IPS-18c (cell line): ENCODE results near the gene ANKS3.

Experiments
- H3K4me3 ChIP-seq: 2 replicates; pipeline ENCODE4 v1.7.0; 2013; ENCODE audit warnings: low read depth, mild to moderate bottlenecking, low read length, moderate library complexity; ENCODE audit not compliant: insufficient read depth
- H3K9me3 ChIP-seq: one replicate; pipeline ENCODE4 v1.6.1; 2013; ENCODE audit warnings: mild to moderate bottlenecking, low read length, moderate library complexity; ENCODE audit not compliant: control insufficient read depth, insufficient read depth

Gene ANKS3

DNA sequence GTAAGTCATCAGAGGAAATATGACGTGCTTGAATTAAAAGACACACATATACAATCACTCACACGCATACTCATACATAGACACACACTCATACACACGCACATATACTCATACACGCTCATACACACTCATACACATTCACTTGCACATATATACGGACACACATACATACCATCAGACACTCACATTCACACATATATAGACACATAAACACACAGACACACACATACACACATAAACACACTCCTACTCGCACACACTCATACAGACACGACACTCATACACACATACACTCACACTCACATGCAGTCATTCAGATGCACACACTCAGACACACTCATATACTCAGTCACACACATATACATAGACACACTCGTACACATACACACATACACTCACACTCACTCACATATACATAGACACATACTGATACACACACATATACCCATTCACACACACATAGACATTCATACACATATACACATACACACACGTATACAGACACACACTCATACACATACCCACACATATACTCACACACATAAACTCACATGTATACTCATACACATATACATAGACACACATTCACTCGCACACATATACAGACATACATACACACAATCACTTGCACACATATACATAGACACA is 65.6 kb downstream of the ANKS3 start:
- Histone ChIP-seq H3K9me3 (no peaks in the 10 kb centered on the region), H3K4me3 (no peak overlapping the region)

DNA sequence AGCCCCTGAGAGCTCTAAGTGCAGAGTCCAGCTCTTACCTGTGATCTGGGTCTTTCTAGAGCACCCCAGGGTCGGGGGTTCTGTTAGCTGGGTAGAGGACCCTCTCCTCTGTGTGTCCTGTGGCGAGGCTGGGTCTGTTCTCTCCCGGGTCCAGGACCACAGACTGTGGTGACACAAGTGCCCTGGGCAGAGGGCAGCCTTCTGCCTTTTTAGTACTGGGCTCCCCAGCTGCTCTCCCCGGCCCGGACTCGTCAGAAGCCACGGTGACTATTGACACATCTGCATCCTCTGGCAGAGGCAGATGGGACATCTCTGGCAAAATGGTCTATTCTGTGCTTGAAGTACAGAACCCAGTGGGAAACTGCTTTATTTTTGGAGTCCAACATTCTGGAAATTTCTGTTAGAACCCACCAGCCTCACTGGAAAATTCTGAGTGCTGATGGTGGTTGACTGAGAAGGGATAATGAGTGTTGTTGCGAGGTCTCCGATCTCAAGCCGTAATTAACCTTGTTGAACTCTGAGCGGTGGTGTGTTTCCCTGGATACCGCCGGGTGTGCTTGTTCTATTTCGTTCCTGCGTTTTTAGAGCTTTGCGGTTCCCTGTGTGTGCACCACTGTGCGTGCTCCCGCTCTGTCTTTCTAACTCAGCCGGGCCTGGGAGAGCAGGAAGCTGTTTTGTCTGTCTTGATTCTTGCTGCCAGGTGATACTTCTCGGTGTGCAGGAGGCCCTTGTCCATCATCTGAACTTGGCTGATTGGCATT is 66.7 kb downstream of the ANKS3 start:
- no peaks in the 10 kb centered on the region for H3K9me3 ChIP-seq

DNA sequence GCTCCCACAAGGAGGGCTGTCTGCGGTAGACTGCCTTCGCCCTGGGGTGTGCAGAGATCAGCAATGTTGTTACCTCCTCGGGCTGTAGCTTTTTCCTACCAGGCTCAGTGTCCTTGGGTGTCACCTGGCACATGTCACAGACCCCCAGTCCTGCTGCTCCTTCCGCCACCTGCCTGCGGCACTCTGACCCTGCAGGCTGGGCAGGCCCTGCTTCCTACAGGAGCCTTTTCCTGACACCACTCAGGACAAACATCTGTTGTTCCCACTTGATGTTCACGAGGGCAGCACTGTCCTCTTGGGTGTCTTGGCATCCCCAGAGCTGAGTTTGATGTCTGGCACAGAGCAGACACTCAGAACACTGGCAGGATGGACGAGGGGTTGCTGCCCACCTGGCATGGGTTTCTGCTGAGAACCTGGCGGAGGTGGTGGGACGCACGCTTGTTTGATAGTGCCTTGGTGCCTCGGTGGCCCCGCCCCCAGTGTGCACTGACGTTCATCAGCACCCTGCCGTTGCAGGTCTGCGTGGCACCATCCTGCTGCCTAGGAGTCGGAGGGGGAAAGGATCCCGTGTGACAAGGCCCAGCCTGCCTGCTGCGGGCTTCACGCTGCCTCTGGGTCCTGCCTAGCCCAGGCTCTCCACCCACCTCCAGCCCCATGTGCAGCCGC is 67.4 kb downstream of the ANKS3 start:
- H3K9me3 ChIP-seq, result peaks cover 2% of the 10 kb centered on the region
- H3K4me3 ChIP-seq, result no peak overlapping the region

More for the DNA sequence above, 66.7 kb downstream of the ANKS3 start:
- H3K4me3 ChIP-seq, result no peak overlapping the region

- H3K9me3 ChIP-seq, result peaks cover 2% of the 10 kb centered on the region
- no peak overlapping the region for H3K4me3 ChIP-seq
These were observed 69.3 kb downstream of the ANKS3 start for GRCh38 chr16:4664538-4665418.

DNA sequence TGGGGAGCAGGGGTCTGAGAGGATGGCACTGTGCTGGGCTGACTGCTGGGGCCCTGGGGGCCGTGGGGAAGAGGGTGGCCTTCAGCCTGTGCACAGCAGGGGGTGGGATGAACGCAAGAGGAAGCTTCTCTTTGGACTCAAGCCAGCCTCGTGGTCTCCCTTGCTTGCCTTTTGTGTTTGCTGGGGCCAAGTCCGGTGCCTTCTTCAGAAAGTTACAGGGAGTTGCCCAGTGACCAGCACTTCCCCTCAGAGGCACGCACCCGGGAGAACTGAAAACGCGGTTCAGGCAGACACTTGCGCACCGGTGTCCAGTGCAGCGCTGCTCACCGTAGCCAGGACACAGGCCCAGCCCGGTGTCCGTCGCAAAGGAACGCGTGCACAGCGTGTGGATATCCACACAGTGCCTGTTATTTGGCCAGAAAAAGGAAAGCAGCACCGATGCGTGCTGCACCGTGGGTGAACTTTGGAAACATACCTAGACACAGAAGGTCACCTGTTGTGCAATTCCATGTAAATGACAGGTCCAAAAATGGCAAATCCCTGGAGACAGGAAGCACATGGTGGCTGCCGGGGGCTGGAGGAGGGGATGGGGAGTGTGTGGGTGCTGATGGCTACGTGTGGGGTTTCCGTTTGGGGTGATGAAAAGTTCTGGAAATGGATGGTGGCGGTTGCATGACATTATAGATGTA is 70.2 kb downstream of the ANKS3 start:
- Histone ChIP-seq H3K4me3 (no peak overlapping the region), H3K9me3 (peaks cover 2% of the 10 kb centered on the region)

DNA sequence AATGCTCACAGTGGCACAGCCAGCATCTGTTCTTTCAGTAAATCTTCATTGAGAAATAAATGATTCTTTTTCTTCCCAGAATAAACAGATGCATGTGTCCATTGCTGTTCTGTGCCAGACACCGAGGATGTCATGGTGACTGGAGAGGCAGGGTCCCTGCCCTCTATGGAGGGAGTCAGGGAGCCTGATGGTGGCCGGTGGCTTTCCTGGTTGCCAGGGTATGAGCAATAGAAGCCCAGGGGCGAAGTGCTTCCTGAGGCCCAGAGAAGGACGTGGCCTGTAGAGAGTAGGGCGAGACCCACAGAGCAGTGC is 70.7 kb downstream of the ANKS3 start:
- Histone ChIP-seq H3K9me3 (peaks cover 2% of the 10 kb centered on the region), H3K4me3 (no peak overlapping the region)

DNA sequence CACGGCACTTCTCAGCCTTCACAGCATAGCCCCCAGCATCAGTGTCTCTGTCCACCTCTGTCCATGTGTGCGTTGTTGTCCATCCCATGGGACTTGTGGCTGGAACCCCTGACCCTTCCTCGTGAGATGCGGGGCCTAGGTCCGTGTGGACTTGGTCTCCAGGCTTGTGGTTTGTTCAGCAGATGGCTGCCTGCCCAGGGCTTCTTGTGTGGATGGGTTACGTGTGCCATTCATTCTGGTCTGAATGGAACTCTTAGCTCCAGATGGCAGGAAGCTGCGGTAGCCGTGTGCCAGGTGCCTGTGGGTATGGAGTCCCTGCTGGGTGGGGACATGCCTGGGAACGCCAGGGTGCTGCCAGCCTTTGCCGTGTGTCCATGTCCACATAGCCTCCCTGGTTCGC is 72.4 kb downstream of the ANKS3 start:
- Histone ChIP-seq H3K4me3 (no peak overlapping the region), H3K9me3 (peaks cover 2% of the 10 kb centered on the region)

- H3K4me3 ChIP-seq, result no peak overlapping the region
These were observed 73.5 kb downstream of the ANKS3 start for GRCh38 chr16:4660454-4661007.

DNA sequence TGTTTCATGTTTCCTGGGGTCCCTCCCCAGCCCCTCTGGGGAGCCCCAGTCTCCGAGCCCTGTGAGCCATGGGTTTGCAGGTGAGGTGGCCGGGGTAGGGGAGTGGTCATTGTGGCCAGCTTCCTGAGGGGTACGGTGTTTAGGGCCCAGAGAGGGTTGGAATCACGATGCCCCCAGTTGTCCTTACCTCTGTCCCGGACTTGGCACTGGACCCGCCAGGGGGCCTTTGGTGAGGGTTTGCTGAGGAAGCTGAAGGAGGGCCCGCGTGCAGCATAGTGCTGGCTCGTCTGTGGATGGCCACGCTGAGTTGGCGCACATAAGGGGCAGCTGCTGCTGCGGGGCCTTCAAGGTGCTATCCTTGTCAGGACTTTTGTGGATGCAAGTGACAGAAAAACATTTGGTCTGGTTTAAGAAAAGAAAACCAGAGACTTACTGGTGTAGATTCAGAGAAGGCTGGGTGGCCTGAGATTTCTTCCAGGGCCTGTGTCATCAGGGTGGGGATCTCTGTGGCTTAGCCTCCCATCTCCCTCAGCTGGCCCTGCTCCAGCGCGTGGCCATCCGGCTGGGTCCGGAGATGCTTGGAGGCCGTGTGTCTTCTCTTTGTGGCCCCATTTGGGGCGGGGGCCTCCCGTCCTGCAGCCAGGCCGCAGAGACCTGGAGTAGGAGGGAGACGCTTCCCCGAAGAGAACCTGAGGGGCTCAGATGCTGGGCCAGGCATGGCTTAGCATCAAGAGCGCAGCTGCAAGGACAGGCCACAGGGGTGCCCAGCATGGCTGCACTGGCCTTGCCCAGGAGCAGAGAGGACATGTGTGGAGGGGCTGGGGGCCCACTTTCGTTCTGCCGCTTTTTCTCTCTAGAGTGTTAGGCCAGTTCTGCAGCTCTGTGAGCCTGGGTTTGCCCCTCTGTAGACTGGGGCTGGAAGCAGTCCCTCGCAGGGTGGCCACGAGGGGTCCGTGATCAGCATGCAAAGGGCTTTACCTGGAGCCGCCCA is 74.4 kb downstream of the ANKS3 start:
- no peak overlapping the region for H3K4me3 ChIP-seq
- peaks cover 4% of the 10 kb centered on the region for H3K9me3 ChIP-seq

More at GRCh38 chr16:4660454-4661007, 73.5 kb downstream of the ANKS3 start:
- peaks cover 4% of the 10 kb centered on the region for H3K9me3 ChIP-seq

DNA sequence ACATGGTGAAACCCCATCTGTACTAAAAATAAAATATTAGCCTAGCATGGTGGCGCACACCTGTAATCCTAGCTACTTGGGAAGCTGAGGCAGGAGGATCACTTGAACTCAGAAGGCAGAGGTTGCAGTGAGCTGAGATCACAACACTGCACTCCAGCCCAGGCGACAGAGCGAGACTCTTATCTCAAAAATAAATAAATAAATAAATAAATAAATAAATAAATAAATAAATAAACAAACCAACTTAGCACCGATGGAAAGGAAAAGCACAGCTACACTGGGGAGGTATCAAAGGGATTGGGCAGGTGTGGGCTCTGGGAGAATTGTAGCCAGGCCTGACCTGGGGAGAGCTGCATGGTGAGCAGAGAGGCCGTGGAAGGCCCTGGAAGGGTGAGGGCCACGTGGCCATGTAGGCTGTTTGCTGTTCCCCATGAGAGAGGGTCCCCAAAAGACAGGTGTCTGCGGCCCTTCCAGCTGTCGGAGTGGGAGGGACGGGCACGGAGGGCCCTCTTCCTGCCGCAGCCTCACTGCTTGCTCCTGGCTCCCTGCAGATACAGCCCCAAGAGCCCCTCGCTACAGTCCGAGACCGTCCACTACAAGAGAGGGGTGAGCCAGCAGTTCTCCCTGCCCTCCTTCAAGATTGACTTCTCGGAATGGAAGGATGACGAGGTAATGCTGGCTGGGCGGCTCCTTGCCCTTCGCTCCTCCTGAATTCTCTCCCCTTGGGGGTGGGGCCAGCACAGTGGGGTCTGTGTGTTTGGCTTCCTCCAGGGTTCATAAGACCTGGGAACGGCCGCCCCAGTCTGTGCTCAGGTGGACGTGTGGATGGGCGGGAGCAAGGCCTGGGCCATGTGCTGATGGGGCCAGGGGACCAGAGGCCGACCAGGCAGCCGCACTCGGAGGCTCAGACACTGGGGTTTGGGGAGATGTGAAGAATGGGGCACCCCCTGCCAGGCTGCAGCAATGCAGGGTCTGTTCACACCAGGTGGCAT is 77.1 kb downstream of the ANKS3 start:
- peaks cover 4% of the 10 kb centered on the region for H3K9me3 ChIP-seq
- no peak overlapping the region for H3K4me3 ChIP-seq

DNA sequence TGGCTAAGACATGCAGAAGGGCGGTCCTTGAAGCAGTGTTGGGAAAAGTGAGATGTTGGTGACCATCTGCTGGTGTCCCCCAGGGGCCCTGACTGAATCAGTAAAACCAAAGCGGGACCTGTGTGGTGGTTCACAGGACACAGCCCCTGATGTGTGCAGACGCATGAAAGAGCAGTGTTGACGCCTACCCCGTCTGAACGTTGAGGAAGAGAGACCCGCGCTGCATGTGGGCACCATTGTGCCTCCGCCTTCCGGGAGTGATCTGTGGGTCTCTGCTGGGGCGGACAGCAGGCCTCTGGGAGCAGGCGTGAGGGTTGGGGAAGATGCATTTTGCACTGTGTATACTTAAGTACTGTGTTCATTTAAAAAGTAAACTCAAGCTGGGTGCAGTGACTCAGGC is 77.8 kb downstream of the ANKS3 start:
- H3K4me3 ChIP-seq, result no peak overlapping the region
- H3K9me3 ChIP-seq, result peaks cover 2% of the 10 kb centered on the region

GRCh38 chr16:4655801-4656200 is 78.3 kb downstream of the ANKS3 start:
- H3K9me3 ChIP-seq, result peaks cover 2% of the 10 kb centered on the region

GRCh38 chr16:4654964-4655590 is 79.0 kb downstream of the ANKS3 start:
- no peak overlapping the region for H3K4me3 ChIP-seq
- H3K9me3 ChIP-seq, result peaks cover 2% of the 10 kb centered on the region

More at GRCh38 chr16:4655801-4656200, 78.3 kb downstream of the ANKS3 start:
- no peak overlapping the region for H3K4me3 ChIP-seq
